Endothelial cell of umbilical vein (primary cell): ENCODE measurements around the gene SLC12A8. TPM values are rescaled to one million over a fixed set of nuclear protein-coding genes. Genes with fewer than 3 reads are reported as not detected.

Experiments
- BruUV-seq: library from RNA; stranded (reverse); fragments of 400-500 nt; replicated peaks from 2 replicates; lab custom pipeline; 2021; lab: Mats Ljungman, UMichigan
- CTCF ChIA-PET: fragments of 300-600, 350-600 bp; sonication (Branson Sonifier 250); formaldehyde crosslinking; loops from one replicate; lab custom pipeline; 2021; ENCODE audit warnings: antibody characterized with exemption, inconsistent platforms; lab: Charles Lee
- POLR2A ChIA-PET: fragments of 300-600, 350-600 bp; sonication (Branson Sonifier 250); formaldehyde crosslinking; loops from one replicate; lab custom pipeline; 2021; ENCODE audit warnings: antibody characterized with exemption, inconsistent platforms; lab: Charles Lee
- DNase-seq: peaks from one replicate; pipeline ENCODE4 v3.0.0-alpha.2; 2011; ENCODE audit warnings: low read depth, low spot score
- FAIRE-seq: peaks from 2 replicates; lab custom pipeline; 2011; peaks lifted over from hg19 to GRCh38; lab: Jason Lieb, UNC
- H2AFZ ChIP-seq: 2 replicates; pipeline ENCODE4 v1.6.0; 2012; ENCODE audit warnings: low read depth, low read length, control low read depth, inconsistent platforms
- H3K27ac ChIP-seq: 2 replicates; pipeline ENCODE4 v1.5.1; 2011; ENCODE audit warnings: low read depth, mild to moderate bottlenecking, control low read depth, low read length, moderate library complexity; ENCODE audit not compliant: insufficient read depth
- H3K27me3 ChIP-seq, 2 experiments: 2 replicates each; pipeline versions ENCODE4 v1.6.0 to v1.6.1; 2011; ENCODE audit warnings: low read length in 2 of 2, mixed read lengths in 1 of 2; ENCODE audit not compliant: control insufficient read depth in 2 of 2, insufficient read depth in 2 of 2
- H3K36me3 ChIP-seq, 2 experiments: 2 replicates in 1 of 2; 3 replicates in 1 of 2; pipeline ENCODE4 v1.5.1; 2011; ENCODE audit warnings: low read length in 2 of 2, mild to moderate bottlenecking in 1 of 2, moderate library complexity in 1 of 2; ENCODE audit not compliant: control insufficient read depth in 2 of 2, insufficient read depth in 2 of 2; ENCODE audit errors: extremely low read depth in 1 of 2
- H3K4me1 ChIP-seq: 3 replicates; pipeline ENCODE4 v1.5.1; 2011; ENCODE audit warnings: mild to moderate bottlenecking, low read length; ENCODE audit not compliant: control insufficient read depth, insufficient read depth; ENCODE audit errors: extremely low read depth
- H3K4me2 ChIP-seq: 2 replicates; pipeline ENCODE4 v1.6.1; 2011; ENCODE audit warnings: low read length, control low read depth, mixed read lengths; ENCODE audit not compliant: insufficient read depth
- H3K4me3 ChIP-seq, 3 experiments: fragments of 200-600 bp in 1 of 3; sonication (generic), shearing (Covaris generic) in 1 of 3; replicated peaks in 1 of 3; 2 replicates each; pipeline ENCODE4 v1.5.1; 2011 to 2016; ENCODE audit warnings: control low read depth in 3 of 3, low read length in 3 of 3, mild to moderate bottlenecking in 2 of 3, inconsistent platforms in 1 of 3, low read depth in 1 of 3, moderate library complexity in 1 of 3; ENCODE audit not compliant: insufficient read depth in 1 of 3
- H3K79me2 ChIP-seq: 2 replicates; pipeline ENCODE4 v1.6.0; 2012; ENCODE audit warnings: low read length, inconsistent platforms; ENCODE audit not compliant: control insufficient read depth, insufficient read depth
- H3K9ac ChIP-seq: replicated peaks from 2 replicates; pipeline ENCODE3; 2011; ENCODE audit warnings: low read length, control low read depth; ENCODE audit not compliant: insufficient read depth; ENCODE audit errors: extremely low read depth
- H3K9me1 ChIP-seq: replicated peaks from 3 replicates; pipeline ENCODE4 v1.6.0; 2011; ENCODE audit warnings: mild to moderate bottlenecking, low read length; ENCODE audit not compliant: control insufficient read depth, insufficient read depth; ENCODE audit errors: extremely low read depth
- H3K9me3 ChIP-seq: replicated peaks from 2 replicates; pipeline ENCODE4 v1.5.1; 2012; ENCODE audit warnings: low read length, inconsistent platforms; ENCODE audit not compliant: control insufficient read depth, insufficient read depth
- H4K20me1 ChIP-seq: replicated peaks from 2 replicates; pipeline ENCODE3; 2011; ENCODE audit warnings: mild to moderate bottlenecking, low read length; ENCODE audit not compliant: control insufficient read depth, insufficient read depth; ENCODE audit errors: extremely low read depth
- EZH2 ChIP-seq: IDR thresholded peaks from 2 replicates; pipeline ENCODE4 v1.6.1; 2012; ENCODE audit warnings: borderline replicate concordance, low read depth, mild to moderate bottlenecking, moderate library complexity, low read length, inconsistent platforms; ENCODE audit not compliant: severe bottlenecking
- FOS ChIP-seq: IDR thresholded peaks from 2 replicates; pipeline ENCODE4 v1.6.1; 2011; ENCODE audit warnings: mild to moderate bottlenecking, low read length, moderate library complexity, borderline replicate concordance; ENCODE audit not compliant: insufficient read depth
- JUN ChIP-seq: IDR thresholded peaks from 2 replicates; pipeline ENCODE4 v1.6.1; 2011; ENCODE audit warnings: borderline replicate concordance, low read depth; ENCODE audit not compliant: insufficient read length, insufficient read depth
- MAX ChIP-seq: IDR thresholded peaks from 2 replicates; pipeline ENCODE4 v1.6.1; 2011; ENCODE audit not compliant: insufficient read depth, insufficient read length
- MYC ChIP-seq: IDR thresholded peaks from one replicate; pipeline ENCODE4 v1.6.1; 2011; ENCODE audit warnings: mild to moderate bottlenecking, low read depth, low read length
- POLR2A ChIP-seq: IDR thresholded peaks from 2 replicates; pipeline ENCODE4 v1.6.1; 2012; ENCODE audit warnings: low read depth, mild to moderate bottlenecking, control low read depth, low read length
- POLR2AphosphoS5 ChIP-seq: IDR thresholded peaks from 2 replicates; pipeline ENCODE4 v1.6.1; 2012; ENCODE audit warnings: low read depth, mild to moderate bottlenecking, control low read depth, low read length, moderate library complexity; ENCODE audit not compliant: insufficient read depth
- dilution Hi-C: fragments of 300-500 bp; cut with MboI; formaldehyde crosslinking; loops from one replicate; pipeline ENCODE4 v1.15.0; 2019; ENCODE audit warnings: low sequenced_read_pairs; ENCODE audit not compliant: extremely low pct_ligation_motif_present
- intact Hi-C: fragments of 100-400 bp; cut with micrococcal nuclease; formaldehyde crosslinking; loops from one replicate; pipeline ENCODE4 v1.10.0; 2022
- polyA plus RNA-seq, 4 experiments: library from polyadenylated mRNA; depleted of rRNA in 3 of 4; stranded (reverse) in 3 of 4; unstranded in 1 of 4; fragments of >200 nt; gene quantifications; 2 replicates each; pipeline versions ENCODE4 v1.2.1 to v1.2.3, GENCODE V29; 2011 to 2012; ENCODE audit warnings: missing spikeins in 1 of 4
- total RNA-seq: library from RNA; stranded (reverse); gene quantifications from 2 replicates; pipeline ENCODE4 v1.2.3, GENCODE V29; 2021

The SLC12A8 gene
- total and polyA plus RNA-seq, 2 donors (not counting 3 experiments of a cell fraction or from before 2014, with no cell fraction given) = 0.86 to 0.90 TPM

DNA sequence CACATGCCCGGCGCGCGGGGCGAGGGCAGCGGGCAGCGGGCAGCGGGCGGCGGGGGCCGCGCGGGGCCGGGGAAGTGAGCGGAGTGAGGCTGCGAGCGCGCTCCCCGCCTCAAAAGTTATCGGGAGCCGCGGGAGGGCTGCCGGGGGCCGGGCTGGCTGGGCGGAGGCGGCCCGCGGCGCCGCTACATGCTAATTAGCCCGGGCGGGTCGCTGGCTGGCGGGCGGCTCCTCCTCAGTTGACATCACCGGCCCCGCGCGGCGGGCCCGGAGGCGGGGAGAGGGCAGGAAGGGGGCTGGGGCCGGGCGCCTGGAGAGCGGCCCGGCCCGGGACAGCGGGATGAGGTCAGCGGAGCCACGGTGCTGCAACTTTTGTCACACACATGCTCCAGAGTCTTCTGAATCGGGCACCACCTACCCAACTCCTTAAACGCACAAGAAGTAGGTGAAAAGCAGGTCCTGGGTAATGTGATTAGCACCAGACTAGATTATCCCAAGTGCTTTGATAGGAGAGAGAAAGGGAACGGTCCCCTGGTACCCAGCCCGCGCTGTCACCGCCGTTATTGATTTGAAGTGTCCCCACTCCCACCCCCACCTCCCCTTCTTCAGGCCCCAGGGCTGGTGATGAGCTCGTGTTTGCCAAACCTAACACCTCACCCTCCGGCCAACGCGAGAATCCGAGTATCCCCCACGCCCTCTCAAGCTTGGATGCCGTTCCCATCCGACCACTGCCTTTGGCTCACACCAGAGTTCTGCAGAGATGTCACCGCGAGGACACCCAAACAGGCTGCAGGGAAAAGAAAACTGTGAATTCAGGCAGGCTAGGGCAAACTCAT, 156.4 kb downstream of the SLC12A8 start, which contains the start of gene HEG1:
Gene HEG1 (minus strand): TSS at position 85 of the 833 bp plus-strand sequence. CDS start 107 bp downstream, outside the sequence.
- Histone ChIP-seq H2AFZ (peak within 1 kb of the TSS; percentile 70), H3K4me2 (peak within 1 kb of the TSS; percentile 97), H3K4me1 (peaks cover 50% of the 10 kb centered on the region), H3K27me3 (no peaks in the 10 kb centered on the region), H4K20me1 (no peaks in the 10 kb centered on the region), H3K9me3 (no peaks in the 10 kb centered on the region), H3K79me2 (peaks cover 29% of the 10 kb centered on the region), H3K27ac (peak within 1 kb of the TSS; percentile 84), H3K9me1 (no peaks in the 10 kb centered on the region), H3K36me3 (no peaks in the 10 kb centered on the region), H3K4me3 (peak within 1 kb of the TSS; percentile 73 to 85 (median 82)), H3K9ac (peak within 1 kb of the TSS; percentile 72)
- DNase-seq = peak; percentile 80
- FAIRE-seq = peak; percentile 74
- intact Hi-C loops (loop anchor here (2.0 to 10.0 kb wide), 4 partner anchors 69 to 319 kb away; partner anchors contain the start of gene ZNF148), dilution Hi-C loops (no loop called here)
- ChIA-PET CTCF (interaction anchor here (0.8 to 1.7 kb wide), 5 partner anchors 11 to 155 kb away, joined by 3 to 5 read pairs (median 4); no protein-coding TSS in a partner anchor), POLR2A (interaction anchor here (0.6 to 1.4 kb wide), 2 partner anchors 31 to 159 kb away, joined by 3 to 5 read pairs; no protein-coding TSS in a partner anchor)
- TF ChIP-seq EZH2 = no peak
- TF ChIP-seq POLR2A = peak; percentile 42
- no peak for TF ChIP-seq MAX
- TF ChIP-seq POLR2AphosphoS5 = peak; percentile 68
- TF ChIP-seq FOS = peak; percentile 25
- TF ChIP-seq MYC = no peak
- TF ChIP-seq JUN = no peak
- BruUV-seq = TSS peak; percentile 67
